ENCODE data around the gene EID3.

DNA sequence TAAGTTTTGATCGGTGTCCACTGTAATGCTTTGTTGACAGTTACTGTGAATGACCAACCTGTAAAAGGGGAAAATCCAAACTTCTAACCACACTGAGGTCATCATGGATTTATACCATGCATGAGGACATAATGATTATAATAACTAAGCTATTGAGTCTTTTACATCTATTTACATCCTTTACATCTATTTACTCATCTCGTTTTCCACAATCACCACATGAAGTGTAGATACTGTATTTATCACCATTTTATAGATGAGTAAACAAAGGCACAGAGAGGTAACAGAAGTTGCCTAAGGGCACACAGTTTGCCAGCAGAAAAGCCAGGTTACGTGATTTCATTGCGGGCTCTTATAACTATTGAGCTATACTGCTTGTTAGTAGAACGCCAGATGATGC, 27.9 kb upstream of the EID3 start:
- no peak for TF ChIP-seq CTCF (conservative IDR thresholded peaks at IDR 0.05 in 1 of 2, IDR thresholded peaks at IDR 0.05 in 1 of 2; ENCODE audit: low read depth in 1 of 2, low read length in 2 of 2)
- no peak for TF ChIP-seq EZH2 (IDR thresholded peaks at IDR 0.05; ENCODE audit: low read length, missing control alignments)

All from fibroblast of lung (primary cell).